ENCODE measurements around the gene FKBP9. TPM values are rescaled to one million over a fixed set of nuclear protein-coding genes. Genes with fewer than 3 reads are reported as not detected.
"Not testable (repeated sequence)": the region's sequence is repeated elsewhere in the genome, so short reads cannot be mapped to it uniquely, and the experiment has no call there.

Gene FKBP9
- total RNA-seq, 1 experiment from 2014 or later: 160 TPM

GRCh38 chr7:32979246-32979645 is 22.0 kb downstream of the FKBP9 start:
- peak; percentile 30 for DNase-seq
- H3K27ac Mint-ChIP-seq (ENCODE audit: unreplicated experiment); H3K4me3 Mint-ChIP-seq (ENCODE audit: low read depth, unreplicated experiment); intact Hi-C loops (cut with micrococcal nuclease; ENCODE audit: unreplicated experiment); BruUV-seq (replicated peaks); H3K4me1 Mint-ChIP-seq (ENCODE audit: low read depth, unreplicated experiment); H3K27me3 Mint-ChIP-seq (ENCODE audit: unreplicated experiment); H3K9me3 Mint-ChIP-seq (ENCODE audit: low read depth, unreplicated experiment); H3K36me3 Mint-ChIP-seq (ENCODE audit: insufficient read depth, unreplicated experiment); CTCF ChIA-PET: not testable (repeated sequence)

- H3K36me3 Mint-ChIP-seq (ENCODE audit: insufficient read depth, unreplicated experiment); H3K27me3 Mint-ChIP-seq (ENCODE audit: unreplicated experiment); CTCF ChIA-PET; intact Hi-C loops (cut with micrococcal nuclease; ENCODE audit: unreplicated experiment); H3K27ac Mint-ChIP-seq (ENCODE audit: unreplicated experiment); H3K4me3 Mint-ChIP-seq (ENCODE audit: low read depth, unreplicated experiment); DNase-seq; H3K9me3 Mint-ChIP-seq (ENCODE audit: low read depth, unreplicated experiment); H3K4me1 Mint-ChIP-seq (ENCODE audit: low read depth, unreplicated experiment): not testable (repeated sequence)
- TSS peak; percentile 61 for BruUV-seq (replicated peaks)
These were observed 22.7 kb downstream of the FKBP9 start for GRCh38 chr7:32979902-32980301.

- H3K27me3 Mint-ChIP-seq (ENCODE audit: unreplicated experiment); H3K4me3 Mint-ChIP-seq (ENCODE audit: low read depth, unreplicated experiment); BruUV-seq (replicated peaks); intact Hi-C loops (cut with micrococcal nuclease; ENCODE audit: unreplicated experiment); H3K9me3 Mint-ChIP-seq (ENCODE audit: low read depth, unreplicated experiment); CTCF ChIA-PET; H3K36me3 Mint-ChIP-seq (ENCODE audit: insufficient read depth, unreplicated experiment); DNase-seq; H3K27ac Mint-ChIP-seq (ENCODE audit: unreplicated experiment): not testable (repeated sequence)
- H3K4me1 Mint-ChIP-seq (ENCODE audit: low read depth, unreplicated experiment): peaks cover 10% of the 10 kb centered on the region
These were observed 30.9 kb downstream of the FKBP9 start for GRCh38 chr7:32988148-32988547.

GRCh38 chr7:32991068-32991585 is 33.9 kb downstream of the FKBP9 start:
- H3K27me3 Mint-ChIP-seq (ENCODE audit: unreplicated experiment); H3K27ac Mint-ChIP-seq (ENCODE audit: unreplicated experiment); DNase-seq; CTCF ChIA-PET; H3K4me3 Mint-ChIP-seq (ENCODE audit: low read depth, unreplicated experiment); H3K36me3 Mint-ChIP-seq (ENCODE audit: insufficient read depth, unreplicated experiment); H3K9me3 Mint-ChIP-seq (ENCODE audit: low read depth, unreplicated experiment); intact Hi-C loops (cut with micrococcal nuclease; ENCODE audit: unreplicated experiment); BruUV-seq (replicated peaks): not testable (repeated sequence)
- peaks cover 15% of the 10 kb centered on the region for H3K4me1 Mint-ChIP-seq (ENCODE audit: low read depth, unreplicated experiment)

- DNase-seq; BruUV-seq (replicated peaks); H3K4me3 Mint-ChIP-seq (ENCODE audit: low read depth, unreplicated experiment); H3K27me3 Mint-ChIP-seq (ENCODE audit: unreplicated experiment); H3K36me3 Mint-ChIP-seq (ENCODE audit: insufficient read depth, unreplicated experiment); intact Hi-C loops (cut with micrococcal nuclease; ENCODE audit: unreplicated experiment); CTCF ChIA-PET; H3K9me3 Mint-ChIP-seq (ENCODE audit: low read depth, unreplicated experiment): not testable (repeated sequence)
- peak overlapping the region; percentile 21 for H3K27ac Mint-ChIP-seq (ENCODE audit: unreplicated experiment)
- peaks cover 15% of the 10 kb centered on the region for H3K4me1 Mint-ChIP-seq (ENCODE audit: low read depth, unreplicated experiment)
These were observed 34.9 kb downstream of the FKBP9 start for GRCh38 chr7:32991975-32992700.

GRCh38 chr7:32992750-32993149 is 35.5 kb downstream of the FKBP9 start:
- H3K4me3 Mint-ChIP-seq (ENCODE audit: low read depth, unreplicated experiment); intact Hi-C loops (cut with micrococcal nuclease; ENCODE audit: unreplicated experiment); CTCF ChIA-PET; H3K9me3 Mint-ChIP-seq (ENCODE audit: low read depth, unreplicated experiment); BruUV-seq (replicated peaks); H3K27me3 Mint-ChIP-seq (ENCODE audit: unreplicated experiment); H3K36me3 Mint-ChIP-seq (ENCODE audit: insufficient read depth, unreplicated experiment): not testable (repeated sequence)
- Mint-ChIP-seq H3K27ac (ENCODE audit: unreplicated experiment) (peak overlapping the region; percentile 21), H3K4me1 (ENCODE audit: low read depth, unreplicated experiment) (peaks cover 15% of the 10 kb centered on the region)
- peak; percentile 64 for DNase-seq

GRCh38 chr7:32997956-32998355 is 40.7 kb downstream of the FKBP9 start:
- H3K4me3 Mint-ChIP-seq (ENCODE audit: low read depth, unreplicated experiment); H3K9me3 Mint-ChIP-seq (ENCODE audit: low read depth, unreplicated experiment); H3K36me3 Mint-ChIP-seq (ENCODE audit: insufficient read depth, unreplicated experiment); DNase-seq; H3K4me1 Mint-ChIP-seq (ENCODE audit: low read depth, unreplicated experiment); intact Hi-C loops (cut with micrococcal nuclease; ENCODE audit: unreplicated experiment); BruUV-seq (replicated peaks); CTCF ChIA-PET; H3K27ac Mint-ChIP-seq (ENCODE audit: unreplicated experiment); H3K27me3 Mint-ChIP-seq (ENCODE audit: unreplicated experiment): not testable (repeated sequence)

- H3K27ac Mint-ChIP-seq (ENCODE audit: unreplicated experiment); BruUV-seq (replicated peaks); DNase-seq; H3K9me3 Mint-ChIP-seq (ENCODE audit: low read depth, unreplicated experiment); intact Hi-C loops (cut with micrococcal nuclease; ENCODE audit: unreplicated experiment); H3K4me3 Mint-ChIP-seq (ENCODE audit: low read depth, unreplicated experiment); H3K4me1 Mint-ChIP-seq (ENCODE audit: low read depth, unreplicated experiment); CTCF ChIA-PET; H3K36me3 Mint-ChIP-seq (ENCODE audit: insufficient read depth, unreplicated experiment); H3K27me3 Mint-ChIP-seq (ENCODE audit: unreplicated experiment): not testable (repeated sequence)
These were observed 41.3 kb downstream of the FKBP9 start for GRCh38 chr7:32998361-32999171.

GRCh38 chr7:32999380-32999779 is 42.1 kb downstream of the FKBP9 start:
- DNase-seq; H3K36me3 Mint-ChIP-seq (ENCODE audit: insufficient read depth, unreplicated experiment); H3K4me3 Mint-ChIP-seq (ENCODE audit: low read depth, unreplicated experiment); intact Hi-C loops (cut with micrococcal nuclease; ENCODE audit: unreplicated experiment); H3K4me1 Mint-ChIP-seq (ENCODE audit: low read depth, unreplicated experiment); CTCF ChIA-PET; BruUV-seq (replicated peaks); H3K9me3 Mint-ChIP-seq (ENCODE audit: low read depth, unreplicated experiment); H3K27me3 Mint-ChIP-seq (ENCODE audit: unreplicated experiment); H3K27ac Mint-ChIP-seq (ENCODE audit: unreplicated experiment): not testable (repeated sequence)

- CTCF ChIA-PET: interaction anchor here (0.6 kb wide), 1 partner anchor 11 kb away, joined by 3 read pairs; no protein-coding TSS in a partner anchor
- DNase-seq; BruUV-seq (replicated peaks); H3K9me3 Mint-ChIP-seq (ENCODE audit: low read depth, unreplicated experiment); H3K27ac Mint-ChIP-seq (ENCODE audit: unreplicated experiment); H3K4me1 Mint-ChIP-seq (ENCODE audit: low read depth, unreplicated experiment); H3K36me3 Mint-ChIP-seq (ENCODE audit: insufficient read depth, unreplicated experiment); H3K27me3 Mint-ChIP-seq (ENCODE audit: unreplicated experiment); intact Hi-C loops (cut with micrococcal nuclease; ENCODE audit: unreplicated experiment); H3K4me3 Mint-ChIP-seq (ENCODE audit: low read depth, unreplicated experiment): not testable (repeated sequence)
These were observed 45.9 kb downstream of the FKBP9 start for GRCh38 chr7:33003111-33003510.

All from Calu3 (cell line).